ENCODE results near the gene TEX13D.

The TEX13D gene

GRCh38 chrX:124347242-124347641, 14.8 kb downstream of the TEX13D start:
- no peak for DNase-seq (ENCODE audit: insufficient read length, low spot score)
- FAIRE-seq: no peak

- FAIRE-seq: no peak
- no peak for DNase-seq (ENCODE audit: insufficient read length, low spot score)
Observed at GRCh38 chrX:124348182-124348581, 15.7 kb downstream of the TEX13D start.

GRCh38 chrX:124348885-124349453, 16.5 kb downstream of the TEX13D start:
- no peak for DNase-seq (ENCODE audit: insufficient read length, low spot score)
- FAIRE-seq: no peak

- FAIRE-seq (no peak), DNase-seq (ENCODE audit: insufficient read length, low spot score) (no peak)
Observed at GRCh38 chrX:124354648-124355047, 22.2 kb downstream of the TEX13D start.

- peak; percentile 76 for FAIRE-seq
Observed at GRCh38 chrX:124358800-124359383, 26.4 kb downstream of the TEX13D start.

GRCh38 chrX:124362072-124362471, 29.6 kb downstream of the TEX13D start:
- no peak for FAIRE-seq
- DNase-seq (ENCODE audit: insufficient read length, low spot score): no peak

More at GRCh38 chrX:124358800-124359383, 26.4 kb downstream of the TEX13D start:
- DNase-seq (ENCODE audit: insufficient read length, low spot score): no peak

GRCh38 chrX:124362761-124363160, 30.3 kb downstream of the TEX13D start:
- DNase-seq (ENCODE audit: insufficient read length, low spot score): no peak
- FAIRE-seq: no peak

- FAIRE-seq (peak; percentile 51), DNase-seq (ENCODE audit: insufficient read length, low spot score) (no peak)
Observed at GRCh38 chrX:124369722-124370121, 37.3 kb downstream of the TEX13D start.

GRCh38 chrX:124373348-124373747, 40.9 kb downstream of the TEX13D start:
- FAIRE-seq (no peak), DNase-seq (ENCODE audit: insufficient read length, low spot score) (no peak)

GRCh38 chrX:124378643-124379042, 46.2 kb downstream of the TEX13D start:
- DNase-seq (ENCODE audit: insufficient read length, low spot score) (no peak), FAIRE-seq (peak; percentile 44)

- FAIRE-seq: no peak
- no peak for DNase-seq (ENCODE audit: insufficient read length, low spot score)
Observed at GRCh38 chrX:124383354-124383753, 50.9 kb downstream of the TEX13D start.

- no peak for FAIRE-seq
- no peak for DNase-seq (ENCODE audit: insufficient read length, low spot score)
Observed at GRCh38 chrX:124386401-124386800, 53.9 kb downstream of the TEX13D start.

Measured in GM19239 (cell line).